Measurements from ENCODE around the gene TPGS1. TPM values are rescaled to one million over a fixed set of nuclear protein-coding genes. Genes with fewer than 3 reads are reported as not detected.
A peak's percentile ranks its signal among the peaks of the same experiment; 100 is the strongest.

The TPGS1 gene, protein sequence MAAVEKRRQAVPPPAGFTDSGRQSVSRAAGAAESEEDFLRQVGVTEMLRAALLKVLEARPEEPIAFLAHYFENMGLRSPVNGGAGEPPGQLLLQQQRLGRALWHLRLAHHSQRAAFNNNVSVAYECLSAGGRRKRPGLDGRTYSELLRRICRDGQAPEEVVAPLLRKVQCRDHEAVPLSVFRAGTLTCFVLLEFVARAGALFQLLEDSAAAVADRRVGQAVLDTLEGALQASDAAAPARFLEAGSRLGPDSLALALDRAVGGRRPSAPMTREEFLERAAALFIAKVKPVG
- 10 to 100 TPM; 21.9 to 22.8 (median 22.6) TPM for total RNA-seq

DNA sequence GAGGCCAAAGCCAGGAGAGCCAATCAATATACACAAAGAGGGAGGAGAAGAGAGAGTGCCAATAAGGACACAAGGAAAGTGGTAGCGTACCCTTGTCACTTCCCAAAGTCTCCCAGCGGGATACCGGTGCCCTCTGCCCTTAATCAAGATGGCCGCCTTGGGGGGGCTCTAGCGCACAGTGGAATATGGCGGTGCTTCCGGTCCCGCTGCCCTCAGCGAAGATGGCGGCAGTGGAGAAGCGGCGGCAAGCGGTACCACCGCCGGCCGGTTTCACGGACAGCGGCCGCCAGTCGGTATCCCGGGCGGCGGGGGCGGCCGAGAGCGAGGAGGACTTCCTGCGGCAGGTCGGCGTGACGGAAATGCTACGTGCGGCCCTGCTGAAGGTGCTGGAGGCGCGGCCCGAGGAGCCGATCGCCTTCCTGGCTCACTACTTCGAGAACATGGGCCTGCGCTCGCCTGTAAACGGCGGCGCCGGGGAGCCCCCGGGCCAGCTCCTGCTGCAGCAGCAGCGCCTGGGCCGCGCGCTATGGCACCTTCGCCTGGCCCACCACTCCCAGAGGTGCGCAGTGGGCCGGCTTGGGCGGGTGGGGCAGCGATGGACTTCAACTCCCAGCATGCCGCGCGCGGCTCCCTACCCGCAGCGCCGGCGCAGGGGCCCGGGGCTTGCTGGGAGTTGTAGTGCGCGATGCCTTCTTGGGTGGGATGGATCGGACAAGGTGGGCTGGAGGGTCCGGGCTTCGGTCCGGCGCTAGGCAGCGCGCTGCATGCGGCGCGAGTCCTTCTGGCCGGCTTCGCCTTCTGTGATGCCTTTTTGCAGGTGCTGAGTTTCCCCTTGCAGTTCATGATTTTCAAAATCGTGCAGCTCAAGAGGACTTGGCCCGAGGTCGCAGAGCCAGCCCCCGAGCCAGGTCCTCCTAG lies at the start of gene TPGS1:
TPGS1 (plus strand) TSS at position 212 of the 918 bp plus-strand sequence; CDS start at position 222, 10 bp downstream.
- DNase-seq (peak; percentile 80), ATAC-seq (peak; percentile 71 to 74)
- no peaks in the 10 kb centered on the region for H3K27me3 Mint-ChIP-seq (ENCODE audit: low read depth)
- H3K4me1 Mint-ChIP-seq (ENCODE audit: low read depth) = peaks cover 43% of the 10 kb centered on the region
- H3K36me3 Mint-ChIP-seq (ENCODE audit: insufficient read depth) = no peaks in the 10 kb centered on the region
- H3K9me3 Mint-ChIP-seq = no peaks in the 10 kb centered on the region
- peak within 1 kb of the TSS; percentile 86 for H3K4me3 Mint-ChIP-seq

DNA sequence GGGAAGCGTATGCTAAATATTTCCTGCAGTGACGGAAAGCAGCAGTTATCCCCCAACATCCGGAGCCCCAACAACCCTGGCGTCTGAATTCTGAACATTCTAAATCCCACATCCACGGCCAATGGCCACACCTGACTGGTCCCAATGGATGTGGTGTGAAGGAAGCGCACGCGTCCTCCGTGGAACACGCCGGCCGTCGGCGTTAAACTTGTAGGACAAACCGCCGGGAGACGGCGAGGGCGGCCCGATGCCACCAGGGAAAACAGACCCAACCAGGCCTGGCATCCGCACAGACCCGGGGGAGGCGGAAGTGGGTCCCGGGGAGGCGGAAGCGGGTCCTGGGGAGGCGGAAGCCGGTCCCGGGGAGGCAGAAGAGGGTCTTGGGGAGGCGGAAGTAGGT lies 49.7 kb upstream of the TPGS1 start:
- no peak for DNase-seq
- Mint-ChIP-seq H3K4me3 (no peak overlapping the region), H3K9me3 (no peaks in the 10 kb centered on the region)

DNA sequence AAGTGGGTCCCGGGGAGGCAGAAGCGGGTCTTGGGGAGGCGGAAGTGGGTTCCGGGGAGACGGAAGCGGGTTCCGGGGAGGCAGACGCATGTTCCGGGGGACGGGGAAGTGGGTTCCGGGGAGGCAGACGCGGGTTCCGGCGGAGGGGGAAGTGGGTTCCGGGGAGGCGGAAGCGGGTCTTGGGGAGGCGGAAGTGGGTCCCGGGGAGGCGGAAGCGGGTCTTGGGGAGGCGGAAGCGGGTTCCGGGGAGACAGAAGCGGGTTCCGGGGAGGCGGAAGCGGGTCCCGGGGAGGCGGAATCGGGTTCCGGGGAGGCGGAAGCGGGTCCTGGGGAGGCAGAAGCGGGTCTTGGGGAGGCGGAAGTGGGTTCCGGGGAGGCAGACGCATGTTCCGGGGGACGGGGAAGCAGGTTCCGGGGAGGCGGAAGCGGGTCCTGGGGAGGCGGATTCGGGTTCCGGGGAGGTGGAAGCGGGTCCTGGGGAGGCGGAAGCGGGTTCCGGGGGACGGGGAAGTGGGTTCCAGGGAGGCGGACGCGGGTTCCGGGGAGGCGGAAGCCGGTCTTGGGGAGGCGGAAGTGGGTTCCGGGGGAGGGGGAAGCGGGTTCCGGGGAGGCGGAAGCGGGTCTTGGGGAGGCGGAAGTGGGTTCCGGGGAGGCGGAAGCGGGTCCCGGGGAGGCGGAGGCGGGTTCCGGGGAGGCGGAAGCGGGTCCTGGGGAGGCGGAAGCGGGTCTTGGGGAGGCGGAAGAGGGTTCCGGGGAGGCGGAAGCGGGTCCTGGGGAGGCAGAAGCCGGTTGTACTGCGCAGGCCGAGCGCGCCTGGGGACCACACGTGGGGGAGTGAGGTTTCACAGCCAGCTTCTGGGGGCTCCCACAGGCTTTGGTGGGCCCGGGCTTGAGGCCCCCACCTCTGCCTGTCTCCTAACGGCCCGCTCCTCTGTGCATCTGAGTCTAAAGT lies 48.9 kb upstream of the TPGS1 start:
- no peak for ATAC-seq
- DNase-seq = no peak
- Mint-ChIP-seq H3K4me1 (ENCODE audit: low read depth) (peaks cover 8% of the 10 kb centered on the region), H3K4me3 (no peak overlapping the region), H3K27me3 (ENCODE audit: low read depth) (peaks cover 25% of the 10 kb centered on the region), H3K9me3 (no peaks in the 10 kb centered on the region), H3K36me3 (ENCODE audit: insufficient read depth) (no peaks in the 10 kb centered on the region)

More for the DNA sequence above, 49.7 kb upstream of the TPGS1 start:
- no peak for ATAC-seq
- H3K4me1 Mint-ChIP-seq (ENCODE audit: low read depth) = peaks cover 8% of the 10 kb centered on the region
- H3K27me3 Mint-ChIP-seq (ENCODE audit: low read depth) = peaks cover 22% of the 10 kb centered on the region
- H3K36me3 Mint-ChIP-seq (ENCODE audit: insufficient read depth) = no peaks in the 10 kb centered on the region

DNA sequence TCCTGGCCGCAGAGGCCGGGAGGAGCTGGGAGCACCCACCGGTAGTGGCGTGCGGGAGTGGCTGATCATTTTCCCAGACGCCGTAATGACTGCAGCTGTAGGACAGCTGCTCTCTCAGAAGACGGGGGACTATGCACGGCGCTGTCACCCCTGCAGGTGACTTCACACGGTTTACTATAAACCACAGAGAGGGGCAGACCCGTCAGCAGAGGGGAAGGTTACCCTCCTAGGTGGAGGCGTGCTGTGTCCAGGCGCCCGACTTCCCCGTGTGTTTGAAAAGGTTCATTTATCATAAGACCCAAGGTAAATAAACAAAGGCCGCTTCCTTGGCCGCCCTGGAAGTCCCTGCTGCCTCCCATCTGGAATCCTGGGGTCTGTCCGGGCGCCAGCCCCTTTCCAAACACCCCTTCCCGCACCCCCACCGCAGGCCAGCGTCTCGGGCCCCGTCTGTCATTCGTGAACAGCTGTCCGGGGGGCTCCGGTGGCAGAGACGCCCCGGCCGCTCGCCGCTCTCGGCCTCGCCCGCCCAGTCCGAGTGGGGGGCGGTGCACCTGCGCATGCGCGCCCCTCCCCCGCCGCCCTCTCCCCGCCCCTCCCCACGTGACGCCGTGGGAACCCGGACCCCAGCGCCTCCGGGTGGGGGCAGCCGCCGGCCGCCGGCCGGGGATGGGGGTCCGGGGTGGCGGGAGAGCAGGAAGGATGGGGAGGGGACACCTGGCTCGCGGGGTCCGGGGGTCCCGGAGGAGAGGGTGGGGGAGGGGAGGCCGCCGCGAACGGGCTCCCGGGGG lies 47.4 kb upstream of the TPGS1 start:
- ATAC-seq (peak; percentile 60 to 61), DNase-seq (peak; percentile 23)
- Mint-ChIP-seq H3K4me1 (ENCODE audit: low read depth) (peaks cover 8% of the 10 kb centered on the region), H3K27me3 (ENCODE audit: low read depth) (peaks cover 25% of the 10 kb centered on the region), H3K9me3 (no peaks in the 10 kb centered on the region), H3K4me3 (peak overlapping the region; percentile 59), H3K36me3 (ENCODE audit: insufficient read depth) (no peaks in the 10 kb centered on the region)

DNA sequence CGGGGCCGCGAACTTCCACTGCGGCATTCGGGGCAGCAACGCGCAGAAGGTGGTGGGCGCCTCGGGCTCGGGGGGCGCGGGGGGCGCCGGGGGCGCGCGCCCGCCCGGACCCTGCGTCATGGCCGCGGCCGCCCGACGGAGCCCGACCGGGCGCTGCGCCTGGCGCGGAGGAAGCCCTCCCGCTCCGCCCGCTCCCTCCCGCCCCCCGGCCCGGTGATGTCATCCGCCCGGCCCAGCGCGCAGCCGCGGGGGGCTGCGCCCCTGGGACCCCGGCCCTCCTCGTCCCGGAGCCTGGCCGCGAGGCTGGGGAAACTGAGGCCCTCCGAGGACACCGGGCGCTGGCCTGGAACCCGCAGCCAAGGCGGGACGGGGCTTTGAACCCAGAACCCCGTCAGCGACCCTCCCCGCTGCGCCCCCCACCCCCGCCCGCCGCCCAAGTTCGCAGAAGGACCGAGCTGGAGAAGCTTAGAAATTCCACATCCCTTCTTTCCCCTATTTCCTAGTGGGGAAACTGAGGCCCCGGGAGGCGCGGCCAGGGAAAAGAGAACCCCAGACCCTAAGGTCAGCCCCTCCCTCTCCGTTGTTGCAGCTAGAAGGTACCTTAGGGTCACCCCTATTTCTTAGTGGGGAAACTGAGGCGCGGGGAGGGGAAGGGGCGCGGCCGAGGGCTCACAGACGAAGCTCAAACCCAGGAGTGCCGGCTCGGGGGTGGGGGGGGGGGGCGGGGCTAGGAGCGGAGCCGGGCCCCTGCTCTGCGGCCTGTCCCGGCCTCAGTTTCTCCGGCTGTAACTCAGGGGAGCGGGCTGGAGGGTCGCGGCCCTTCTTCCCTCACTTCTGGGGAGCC lies 46.2 kb upstream of the TPGS1 start, which contains the start of gene SHC2:
SHC2 (minus strand) TSS at position 157 of the 844 bp plus-strand sequence; CDS start at position 120, 37 bp downstream.
- H3K4me3 Mint-ChIP-seq = peak within 1 kb of the TSS; percentile 59
- peaks cover 8% of the 10 kb centered on the region for H3K4me1 Mint-ChIP-seq (ENCODE audit: low read depth)
- no peaks in the 10 kb centered on the region for H3K36me3 Mint-ChIP-seq (ENCODE audit: insufficient read depth)
- H3K9me3 Mint-ChIP-seq = no peaks in the 10 kb centered on the region
- peak in 1 of 2 donors; percentile 29 for ATAC-seq
- DNase-seq = no peak
- H3K27me3 Mint-ChIP-seq (ENCODE audit: low read depth) = peaks cover 25% of the 10 kb centered on the region

DNA sequence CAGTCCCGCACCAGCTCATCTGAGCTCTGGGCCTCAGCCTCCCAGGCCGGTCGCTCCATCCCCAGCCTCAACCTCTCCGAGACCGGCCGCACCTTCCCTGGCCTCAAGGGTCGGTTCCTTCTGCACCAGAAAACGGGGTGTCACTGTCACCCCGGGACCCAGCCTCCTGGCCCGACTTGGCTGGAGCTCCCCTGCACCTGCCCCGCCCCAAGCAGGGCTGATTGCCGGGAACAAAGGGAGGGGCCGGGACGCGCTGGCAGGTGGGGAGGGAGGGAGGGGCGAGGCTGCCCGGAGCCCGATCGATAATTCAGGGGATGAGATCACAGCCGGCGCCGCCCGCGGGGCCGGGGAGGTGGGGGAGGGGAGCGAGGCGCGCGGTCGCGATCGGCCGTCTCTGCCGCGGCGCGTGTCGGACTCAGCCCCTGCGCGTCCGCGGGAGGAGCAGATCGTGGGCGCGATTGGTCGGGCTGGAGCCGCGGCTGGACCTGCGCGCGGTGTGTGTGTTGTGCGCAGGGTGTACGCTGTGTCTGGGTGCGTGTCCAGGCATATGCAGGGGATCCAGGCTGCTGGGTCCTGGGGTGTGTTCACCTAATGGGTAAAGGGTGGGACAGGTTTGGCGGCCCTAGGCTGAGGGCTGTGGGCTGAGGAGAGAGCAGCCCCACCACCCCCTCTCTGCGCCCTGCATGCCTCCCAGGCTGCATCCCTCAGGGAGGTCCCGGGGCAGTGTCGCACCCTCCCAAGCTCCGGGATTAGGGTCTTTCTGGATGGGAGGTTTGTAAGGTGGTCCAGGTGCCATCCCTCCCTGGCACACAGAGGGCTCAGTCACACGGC lies 45.4 kb upstream of the TPGS1 start:
- DNase-seq (no peak), ATAC-seq (peak; percentile 9 to 16)
- peak overlapping the region; percentile 58 for H3K4me3 Mint-ChIP-seq
- H3K36me3 Mint-ChIP-seq (ENCODE audit: insufficient read depth) = no peaks in the 10 kb centered on the region
- H3K27me3 Mint-ChIP-seq (ENCODE audit: low read depth) = peaks cover 25% of the 10 kb centered on the region
- no peaks in the 10 kb centered on the region for H3K9me3 Mint-ChIP-seq
- H3K4me1 Mint-ChIP-seq (ENCODE audit: low read depth) = peaks cover 8% of the 10 kb centered on the region

DNA sequence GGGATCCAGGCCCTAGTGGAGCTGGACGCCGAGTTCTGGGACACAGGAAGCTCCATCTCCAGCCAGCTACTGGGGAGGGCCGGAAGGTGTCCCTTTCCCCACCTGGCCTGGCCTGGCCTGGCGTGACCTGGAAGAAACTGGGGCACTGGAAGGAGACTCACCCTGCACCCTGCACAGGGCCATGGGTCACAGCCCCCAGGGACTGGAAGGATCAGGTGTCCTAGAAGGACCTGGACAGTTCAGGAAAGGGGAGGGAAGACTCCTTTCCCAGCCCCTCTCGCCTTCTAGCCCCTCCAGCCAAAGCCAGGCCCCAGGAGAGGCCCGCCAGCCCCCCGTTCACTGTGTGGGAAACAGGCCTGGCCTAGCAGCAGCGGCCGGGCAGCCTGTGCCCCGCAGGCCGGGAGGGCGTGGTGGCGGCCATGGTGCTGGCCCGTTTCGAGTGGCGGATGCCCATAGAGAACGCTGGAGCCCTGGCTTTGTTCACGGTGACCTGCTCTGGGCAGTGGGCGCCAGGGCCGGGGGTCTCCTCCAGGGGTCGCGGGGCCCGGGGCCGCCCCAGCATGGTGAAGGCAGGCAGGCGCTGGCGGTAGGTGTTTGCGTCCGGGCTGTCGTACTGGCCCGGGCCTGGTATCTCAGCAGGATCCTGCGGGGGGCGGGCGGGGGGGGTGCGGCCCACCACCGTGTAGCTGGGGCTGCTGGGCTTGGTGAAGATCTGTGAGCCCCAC lies 43.7 kb upstream of the TPGS1 start:
- Mint-ChIP-seq H3K4me3 (no peak overlapping the region), H3K27me3 (ENCODE audit: low read depth) (peaks cover 18% of the 10 kb centered on the region), H3K9me3 (no peaks in the 10 kb centered on the region), H3K36me3 (ENCODE audit: insufficient read depth) (no peaks in the 10 kb centered on the region), H3K4me1 (ENCODE audit: low read depth) (peaks cover 8% of the 10 kb centered on the region)
- DNase-seq (no peak), ATAC-seq (no peak)

DNA sequence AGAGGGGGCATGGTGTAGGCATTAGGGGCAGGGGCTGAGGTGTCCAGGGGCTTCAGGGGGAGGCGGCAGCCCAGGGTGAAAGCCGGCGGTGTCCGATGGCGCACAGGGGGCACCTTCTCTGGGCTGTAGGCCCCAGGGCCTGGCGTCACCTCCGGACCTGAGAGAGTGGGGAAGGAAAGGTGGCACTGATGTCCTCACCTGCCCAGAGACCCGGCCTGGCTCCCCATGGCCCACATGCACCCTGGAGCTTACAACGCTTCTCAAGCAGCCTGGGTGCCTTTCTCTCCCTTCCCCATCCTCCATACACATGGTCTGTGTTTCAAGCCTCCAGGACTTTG lies 43.1 kb upstream of the TPGS1 start:
- peaks cover 8% of the 10 kb centered on the region for H3K4me1 Mint-ChIP-seq (ENCODE audit: low read depth)
- no peak for ATAC-seq
- no peaks in the 10 kb centered on the region for H3K36me3 Mint-ChIP-seq (ENCODE audit: insufficient read depth)

DNA sequence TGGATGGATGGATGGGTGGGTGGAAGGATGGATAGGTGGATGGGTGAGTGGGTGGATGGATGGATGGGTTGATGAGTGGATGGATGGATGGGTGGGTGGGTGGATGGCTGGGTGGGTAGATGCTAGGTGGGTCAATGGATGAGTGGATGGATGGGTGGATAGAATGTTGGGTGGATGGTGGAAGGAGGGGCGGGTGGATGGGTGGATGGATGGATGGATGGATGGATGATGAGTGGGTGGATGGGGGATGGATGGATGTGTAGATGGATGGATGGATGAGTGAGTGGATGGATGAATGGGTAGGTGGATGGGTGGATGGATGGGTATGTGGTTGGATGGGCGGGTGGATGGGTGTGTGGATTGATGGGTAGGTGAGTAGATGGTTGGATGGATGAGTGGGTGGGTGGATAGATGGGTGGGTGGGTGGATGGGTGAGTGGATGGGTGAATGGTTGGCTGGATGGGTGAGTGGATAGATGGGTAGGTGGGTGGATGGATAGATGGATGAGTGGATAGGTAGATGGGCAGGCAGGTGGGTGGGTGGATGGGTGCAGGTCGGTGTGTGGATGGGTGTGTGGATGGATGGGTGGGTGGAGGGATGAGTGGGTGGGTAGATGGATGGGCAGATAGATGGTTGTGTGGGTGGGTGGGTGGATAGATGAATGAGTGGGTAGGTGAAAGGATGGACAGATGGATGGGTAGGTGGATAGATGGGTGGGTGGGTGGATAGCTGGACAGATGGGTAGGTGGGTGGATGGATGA lies 42.1 kb upstream of the TPGS1 start:
- peaks cover 12% of the 10 kb centered on the region for H3K27me3 Mint-ChIP-seq (ENCODE audit: low read depth)
- ATAC-seq (no peak), DNase-seq (no peak)
- H3K9me3 Mint-ChIP-seq = no peaks in the 10 kb centered on the region
- no peaks in the 10 kb centered on the region for H3K36me3 Mint-ChIP-seq (ENCODE audit: insufficient read depth)
- H3K4me1 Mint-ChIP-seq (ENCODE audit: low read depth) = peaks cover 3% of the 10 kb centered on the region
- H3K4me3 Mint-ChIP-seq = no peak overlapping the region

More for the DNA sequence above, 43.1 kb upstream of the TPGS1 start:
- no peak for DNase-seq
- Mint-ChIP-seq H3K4me3 (no peak overlapping the region), H3K27me3 (ENCODE audit: low read depth) (peaks cover 18% of the 10 kb centered on the region), H3K9me3 (no peaks in the 10 kb centered on the region)

DNA sequence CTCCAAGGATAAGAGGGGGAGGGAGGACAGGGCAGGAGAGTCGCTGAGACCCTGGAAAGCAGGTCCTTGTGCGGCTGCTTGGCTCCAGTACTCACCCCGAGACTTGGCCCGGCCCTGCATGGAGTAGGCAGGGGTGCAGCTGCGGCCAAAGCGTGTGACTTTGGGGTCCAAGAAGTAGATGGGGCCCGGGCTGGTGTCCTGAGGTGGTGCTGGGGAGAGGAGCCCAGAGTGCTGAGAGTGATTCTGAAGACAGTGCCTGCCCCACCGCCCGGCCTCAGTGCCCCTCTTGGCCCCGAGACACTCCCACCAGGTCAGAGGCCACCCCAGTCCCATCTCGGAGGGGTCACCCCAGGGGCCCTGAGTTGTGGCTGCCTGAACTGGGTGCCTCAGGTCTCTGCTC lies 39.7 kb upstream of the TPGS1 start:
- peaks cover 4% of the 10 kb centered on the region for H3K27me3 Mint-ChIP-seq (ENCODE audit: low read depth)
- H3K4me3 Mint-ChIP-seq = no peak overlapping the region
- H3K4me1 Mint-ChIP-seq (ENCODE audit: low read depth) = no peaks in the 10 kb centered on the region
- H3K36me3 Mint-ChIP-seq (ENCODE audit: insufficient read depth) = no peaks in the 10 kb centered on the region
- DNase-seq (no peak), ATAC-seq (no peak)
- H3K9me3 Mint-ChIP-seq = no peaks in the 10 kb centered on the region

DNA sequence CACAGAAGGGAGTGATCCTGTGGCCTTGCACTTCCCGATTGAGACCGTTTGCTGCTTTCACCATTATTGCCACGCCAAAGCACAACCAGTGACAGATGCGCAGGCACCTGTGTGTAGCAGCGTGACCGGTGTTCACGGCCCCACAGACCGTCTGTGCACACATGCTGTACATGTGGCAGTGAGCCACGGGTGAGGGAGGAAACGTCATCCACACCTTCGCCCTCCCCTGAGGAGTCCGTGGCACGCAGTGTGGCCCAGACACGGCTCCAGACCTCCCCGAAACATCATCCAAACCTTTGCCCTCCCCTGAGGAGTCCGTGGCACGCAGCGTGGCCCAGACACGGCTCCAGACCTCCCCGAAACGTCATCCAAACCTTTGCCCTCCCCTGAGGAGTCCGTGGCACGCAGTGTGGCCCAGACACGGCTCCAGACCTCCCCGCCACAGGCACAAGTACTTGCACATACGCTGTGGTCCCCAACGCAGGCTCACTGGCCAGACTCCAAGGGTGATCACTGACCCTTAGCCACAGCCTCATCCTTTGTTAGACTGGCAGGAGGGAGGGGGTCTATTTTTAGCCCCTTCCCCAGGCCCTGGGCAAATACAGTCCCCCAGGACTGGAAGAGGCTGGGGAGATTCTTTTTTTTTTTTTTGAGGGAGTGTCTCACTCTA lies 38.6 kb upstream of the TPGS1 start:
- Mint-ChIP-seq H3K27me3 (ENCODE audit: low read depth) (no peaks in the 10 kb centered on the region), H3K36me3 (ENCODE audit: insufficient read depth) (no peaks in the 10 kb centered on the region), H3K9me3 (no peaks in the 10 kb centered on the region), H3K4me1 (ENCODE audit: low read depth) (no peaks in the 10 kb centered on the region), H3K4me3 (no peak overlapping the region)
- DNase-seq (no peak), ATAC-seq (no peak)
